MG63 (cell line): Measurements from ENCODE around the gene CAVIN3. TPM values are rescaled to one million over a fixed set of nuclear protein-coding genes. Genes with fewer than 3 reads are reported as not detected.

Experiments
- DNase-seq: peaks from one replicate; pipeline ENCODE4 v3.0.0-alpha.2; 2020
- H3K27me3 ChIP-seq: fragments of 250-450 bp; sonication (Bioruptor Pico); 2 replicates; pipeline ENCODE4 v1.5.1; 2020; ENCODE audit warnings: mild to moderate bottlenecking, moderate library complexity
- H3K36me3 ChIP-seq: fragments of 250-450 bp; sonication (Bioruptor Pico); 2 replicates; pipeline ENCODE4 v1.5.1; 2020; ENCODE audit warnings: mild to moderate bottlenecking, moderate library complexity
- H3K4me3 ChIP-seq: fragments of 250-450 bp; sonication (Bioruptor Pico); 2 replicates; pipeline ENCODE4 v1.5.1; 2020; ENCODE audit warnings: mild to moderate bottlenecking, moderate library complexity
- H3K9me3 ChIP-seq: fragments of 250-450 bp; sonication (Bioruptor Pico); 2 replicates; pipeline ENCODE4 v1.5.1; 2020; ENCODE audit warnings: mild to moderate bottlenecking, moderate library complexity
- total RNA-seq: library from RNA; depleted of rRNA; stranded (reverse); fragments of >200 nt; shearing (Covaris generic); gene quantifications from 2 replicates; pipeline ENCODE4 v1.2.3, GENCODE V29; 2014; ENCODE audit warnings: low replicate concordance

CAVIN3 gene
- total RNA-seq, 1 experiment from 2014 or later = 168 TPM

- H3K4me3 ChIP-seq = no peak overlapping the region
- DNase-seq = no peak
Observed at GRCh38 chr11:6333095-6333494, 12.8 kb upstream of the CAVIN3 start.

GRCh38 chr11:6332066-6332465, 11.8 kb upstream of the CAVIN3 start:
- Histone ChIP-seq H3K9me3 (no peaks in the 10 kb centered on the region), H3K4me3 (no peak overlapping the region), H3K36me3 (no peaks in the 10 kb centered on the region), H3K27me3 (no peaks in the 10 kb centered on the region)
- no peak for DNase-seq

More at GRCh38 chr11:6333095-6333494, 12.8 kb upstream of the CAVIN3 start:
- H3K27me3 ChIP-seq = no peaks in the 10 kb centered on the region
- no peaks in the 10 kb centered on the region for H3K36me3 ChIP-seq
- no peaks in the 10 kb centered on the region for H3K9me3 ChIP-seq

DNA sequence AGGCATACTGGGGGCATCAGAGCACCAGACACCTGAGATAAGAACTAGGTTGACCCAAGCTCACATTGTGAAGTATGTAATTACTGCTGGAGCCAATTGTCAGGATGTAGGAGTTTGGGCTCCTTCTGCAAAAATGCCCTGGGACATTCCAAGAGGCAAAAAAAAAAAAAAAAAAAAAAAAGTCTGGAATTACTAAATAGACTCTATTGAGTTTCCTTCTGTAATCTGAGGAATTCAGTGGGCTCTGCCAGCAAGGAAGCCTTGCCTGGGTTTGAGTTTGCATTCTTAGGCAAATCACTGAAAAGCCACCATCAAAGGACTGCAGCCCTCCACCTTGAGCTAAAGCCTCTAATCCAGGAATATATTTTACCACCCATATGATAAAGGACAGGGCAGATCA, 8.0 kb upstream of the CAVIN3 start:
- no peak for DNase-seq
- no peaks in the 10 kb centered on the region for H3K27me3 ChIP-seq
- H3K4me3 ChIP-seq = no peak overlapping the region
- H3K9me3 ChIP-seq = no peaks in the 10 kb centered on the region
- no peaks in the 10 kb centered on the region for H3K36me3 ChIP-seq

- Histone ChIP-seq H3K9me3 (no peaks in the 10 kb centered on the region), H3K27me3 (no peaks in the 10 kb centered on the region)
- DNase-seq = no peak
Observed at GRCh38 chr11:6327806-6328205, 7.5 kb upstream of the CAVIN3 start.

GRCh38 chr11:6326985-6327384, 6.7 kb upstream of the CAVIN3 start:
- no peaks in the 10 kb centered on the region for H3K27me3 ChIP-seq
- no peak for DNase-seq
- no peak overlapping the region for H3K4me3 ChIP-seq
- H3K9me3 ChIP-seq = no peaks in the 10 kb centered on the region
- no peaks in the 10 kb centered on the region for H3K36me3 ChIP-seq

More at GRCh38 chr11:6327806-6328205, 7.5 kb upstream of the CAVIN3 start:
- H3K4me3 ChIP-seq = no peak overlapping the region
- no peaks in the 10 kb centered on the region for H3K36me3 ChIP-seq

GRCh38 chr11:6326303-6326702, 6.0 kb upstream of the CAVIN3 start:
- H3K4me3 ChIP-seq = no peak overlapping the region
- no peaks in the 10 kb centered on the region for H3K27me3 ChIP-seq
- no peaks in the 10 kb centered on the region for H3K9me3 ChIP-seq
- H3K36me3 ChIP-seq = no peaks in the 10 kb centered on the region
- no peak for DNase-seq

GRCh38 chr11:6323291-6323905, 3.1 kb upstream of the CAVIN3 start:
- H3K27me3 ChIP-seq = no peaks in the 10 kb centered on the region
- no peak overlapping the region for H3K4me3 ChIP-seq
- H3K9me3 ChIP-seq = no peaks in the 10 kb centered on the region
- no peak for DNase-seq
- peaks cover 4% of the 10 kb centered on the region for H3K36me3 ChIP-seq

DNA sequence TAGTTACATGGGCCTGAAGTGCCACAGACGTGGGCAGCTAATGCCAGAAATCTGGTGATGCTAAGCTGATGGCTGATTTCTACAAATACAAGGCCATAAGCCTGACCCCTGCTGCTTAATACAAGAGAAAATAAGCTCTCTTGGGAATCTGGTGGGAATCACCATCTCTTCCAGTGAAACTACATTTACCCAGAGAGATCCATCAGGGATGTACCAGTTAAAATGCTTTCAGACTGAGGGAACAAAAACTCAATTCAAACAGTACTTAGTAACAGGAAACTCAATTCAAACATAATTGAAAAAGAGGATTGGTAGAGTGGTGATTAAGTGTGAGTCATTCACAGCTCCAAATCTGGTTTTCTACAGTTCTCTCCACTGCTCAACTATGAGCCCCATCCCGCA, 1.7 kb upstream of the CAVIN3 start:
- H3K27me3 ChIP-seq = no peaks in the 10 kb centered on the region
- H3K36me3 ChIP-seq = peaks cover 4% of the 10 kb centered on the region
- no peaks in the 10 kb centered on the region for H3K9me3 ChIP-seq
- H3K4me3 ChIP-seq = no peak overlapping the region
- DNase-seq = no peak

DNA sequence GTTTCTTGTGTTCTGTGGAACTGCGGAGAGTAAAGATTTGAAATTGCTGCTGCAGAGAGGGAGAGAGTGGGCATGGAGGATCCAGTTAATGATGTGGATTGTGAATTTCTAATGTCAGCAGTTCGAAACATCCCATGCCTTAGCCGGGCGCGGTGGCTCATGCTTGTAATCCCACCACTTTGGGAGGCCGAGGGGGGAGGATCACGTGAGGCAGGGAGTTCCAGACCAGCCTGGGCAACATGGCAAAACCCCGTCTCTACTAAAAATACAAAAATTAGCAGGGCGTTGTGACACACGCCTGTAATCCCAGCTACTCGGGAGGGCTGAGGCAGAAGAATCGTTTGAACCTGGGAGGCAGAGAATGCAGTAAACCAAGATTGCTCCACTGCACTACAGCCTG, 1.1 kb upstream of the CAVIN3 start:
- H3K4me3 ChIP-seq = peak overlapping the region; percentile 78
- H3K27me3 ChIP-seq = no peaks in the 10 kb centered on the region
- peaks cover 4% of the 10 kb centered on the region for H3K36me3 ChIP-seq
- DNase-seq = peak; percentile 39
- H3K9me3 ChIP-seq = no peaks in the 10 kb centered on the region

GRCh38 chr11:6319704-6320410, 444 bp downstream of the CAVIN3 start:
- peak overlapping the region; percentile 78 for H3K4me3 ChIP-seq
- no peaks in the 10 kb centered on the region for H3K27me3 ChIP-seq
- no peaks in the 10 kb centered on the region for H3K9me3 ChIP-seq
- peaks cover 4% of the 10 kb centered on the region for H3K36me3 ChIP-seq
- peak; percentile 99 for DNase-seq

DNA sequence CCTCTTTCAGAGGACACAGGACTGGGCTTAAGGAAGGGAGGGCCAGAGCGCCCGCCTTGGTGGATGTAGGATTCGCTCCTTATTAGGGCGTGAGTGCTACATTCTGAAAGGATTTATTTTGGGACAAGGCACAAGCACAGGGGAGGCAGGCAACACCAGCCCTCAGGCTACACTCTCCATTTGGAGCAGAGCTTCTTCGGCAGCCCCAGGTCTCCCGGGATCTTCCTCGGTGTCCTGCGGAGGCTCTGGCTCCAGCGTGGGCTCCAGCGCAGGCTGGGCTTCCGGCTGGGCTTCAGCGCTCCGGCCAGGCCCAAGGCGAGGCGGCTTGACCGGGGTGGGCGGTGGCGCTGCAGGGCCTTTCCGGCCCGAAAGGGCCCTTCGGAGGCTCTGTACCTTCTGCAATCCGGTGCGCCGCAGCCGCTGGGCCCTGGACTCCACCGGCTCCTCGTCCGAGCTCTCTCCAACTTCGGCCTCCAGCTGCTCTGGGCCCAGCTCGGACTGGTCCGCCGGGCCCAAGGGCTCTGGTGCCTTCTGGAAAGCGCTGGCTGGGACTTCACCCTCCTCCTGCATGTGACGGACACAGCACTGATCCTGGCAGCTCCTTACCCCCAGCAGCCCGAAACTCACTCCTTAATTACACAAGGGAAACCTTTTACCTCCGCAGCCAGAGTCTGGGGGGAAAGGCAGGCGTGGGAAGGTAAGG, 1.1 kb downstream of the CAVIN3 start:
- Histone ChIP-seq H3K36me3 (peaks cover 4% of the 10 kb centered on the region), H3K9me3 (no peaks in the 10 kb centered on the region), H3K27me3 (no peaks in the 10 kb centered on the region), H3K4me3 (peak overlapping the region; percentile 78)
- DNase-seq = peak; percentile 57

DNA sequence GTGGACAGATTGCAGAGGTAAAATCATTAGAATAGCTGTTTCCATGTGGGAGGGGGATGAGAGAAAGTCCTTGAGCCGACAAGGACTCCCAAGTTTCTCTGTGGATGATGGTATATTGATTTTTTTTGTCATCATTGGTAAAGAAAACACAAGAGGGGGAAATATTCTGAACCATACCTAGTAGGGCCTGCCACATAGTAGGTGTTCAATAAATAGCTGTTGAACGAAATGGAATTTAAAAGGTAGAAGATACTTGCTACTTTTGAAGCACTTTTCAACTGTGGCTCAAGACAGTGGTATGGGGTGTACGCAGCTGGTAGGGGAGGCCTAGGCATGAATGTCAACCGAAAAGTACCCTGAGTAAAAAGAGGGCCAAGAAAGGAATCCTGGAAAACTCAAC, 2.1 kb downstream of the CAVIN3 start:
- Histone ChIP-seq H3K27me3 (no peaks in the 10 kb centered on the region), H3K36me3 (peaks cover 4% of the 10 kb centered on the region), H3K9me3 (no peaks in the 10 kb centered on the region), H3K4me3 (peak overlapping the region; percentile 78)
- DNase-seq = no peak

GRCh38 chr11:6315811-6316425, 4.4 kb downstream of the CAVIN3 start:
- Histone ChIP-seq H3K27me3 (no peaks in the 10 kb centered on the region), H3K4me3 (no peak overlapping the region), H3K36me3 (peaks cover 4% of the 10 kb centered on the region), H3K9me3 (no peaks in the 10 kb centered on the region)
- peak; percentile 48 for DNase-seq

- no peaks in the 10 kb centered on the region for H3K36me3 ChIP-seq
- DNase-seq = no peak
- H3K4me3 ChIP-seq = no peak overlapping the region
- H3K27me3 ChIP-seq = peaks cover 2% of the 10 kb centered on the region; the same call in 1 of the 2 replicates
- H3K9me3 ChIP-seq = no peaks in the 10 kb centered on the region
Observed at GRCh38 chr11:6312106-6312505, 8.2 kb downstream of the CAVIN3 start.

DNA sequence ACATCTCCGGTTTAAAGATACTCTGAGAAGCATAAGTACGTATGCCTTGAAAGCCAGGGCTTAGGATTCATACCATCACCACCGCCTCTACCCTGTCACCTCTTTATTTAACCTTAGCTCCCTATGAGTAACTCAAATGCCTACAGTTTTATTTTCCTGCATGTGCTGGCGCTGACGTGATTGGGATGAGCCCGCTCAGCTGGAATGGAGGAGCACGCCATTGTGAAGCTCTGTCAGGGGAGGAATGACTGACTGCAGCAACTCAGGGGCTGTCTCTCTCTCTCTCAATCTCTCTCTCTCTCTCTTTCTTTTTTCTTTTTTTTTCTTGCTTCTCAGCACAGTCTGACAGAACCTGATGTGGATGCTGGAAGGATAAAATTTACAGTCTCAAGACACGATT, 12.4 kb downstream of the CAVIN3 start:
- no peak overlapping the region for H3K4me3 ChIP-seq
- H3K27me3 ChIP-seq = peaks cover 8% of the 10 kb centered on the region; the same call in 1 of the 2 replicates
- H3K9me3 ChIP-seq = no peaks in the 10 kb centered on the region
- peak; percentile 12 for DNase-seq
- no peaks in the 10 kb centered on the region for H3K36me3 ChIP-seq

DNA sequence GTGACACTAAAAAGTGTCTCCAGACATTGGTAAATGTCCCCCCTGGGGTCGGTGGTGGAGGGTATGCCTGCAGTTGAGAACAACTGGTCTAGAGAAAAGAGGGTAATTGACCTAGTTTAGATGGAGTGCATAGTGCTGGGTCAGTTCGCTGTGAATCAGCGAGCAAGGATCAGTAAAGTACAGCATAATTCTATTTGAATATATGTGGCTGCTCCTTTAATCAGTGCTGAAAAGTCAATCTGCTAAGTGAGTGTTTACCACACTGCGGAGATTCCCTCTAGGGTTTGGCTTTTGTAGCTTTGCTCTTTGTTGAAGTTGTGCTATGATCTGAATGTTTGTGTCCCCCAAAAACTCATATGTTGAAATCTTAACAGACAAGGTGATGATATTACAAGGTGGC, 15.0 kb downstream of the CAVIN3 start:
- Histone ChIP-seq H3K9me3 (no peaks in the 10 kb centered on the region), H3K27me3 (peaks cover 8% of the 10 kb centered on the region; the same call in 1 of the 2 replicates), H3K4me3 (no peak overlapping the region), H3K36me3 (no peaks in the 10 kb centered on the region)
- no peak for DNase-seq

- no peak for DNase-seq
- no peak overlapping the region for H3K4me3 ChIP-seq
Observed at GRCh38 chr11:6303661-6304060, 16.6 kb downstream of the CAVIN3 start.

More at GRCh38 chr11:6303661-6304060, 16.6 kb downstream of the CAVIN3 start:
- Histone ChIP-seq H3K27me3 (peaks cover 8% of the 10 kb centered on the region; the same call in 1 of the 2 replicates), H3K36me3 (no peaks in the 10 kb centered on the region), H3K9me3 (no peaks in the 10 kb centered on the region)
